Spleen (tissue), 11 donors: ENCODE measurements around the gene HINFP. TPM values are rescaled to one million over a fixed set of nuclear protein-coding genes. Genes with fewer than 3 reads are reported as not detected.

Experiments used
- DNase-seq: peaks from one replicate; pipeline ENCODE4 v3.0.0-alpha.2; 2020
- H3K27ac ChIP-seq, 8 donors: fragments of 200-600 bp; sonication (generic) in 7 of 8; 1 replicate in 4 of 8; 2 replicates in 4 of 8; pipeline versions ENCODE4 v1.5.0 to v1.8.0; 2016 to 2021; ENCODE audit warnings: inconsistent platforms in 4 of 8, mild to moderate bottlenecking in 4 of 8, moderate library complexity in 1 of 8
- H3K27me3 ChIP-seq, 7 donors: fragments of 200-600 bp; sonication (generic) in 6 of 7; replicated peaks in 1 of 7; 1 replicate in 4 of 7; 2 replicates in 3 of 7; pipeline versions ENCODE4 v1.5.0 to v1.8.0; 2016 to 2021; ENCODE audit warnings: inconsistent platforms in 3 of 7, mild to moderate bottlenecking in 1 of 7
- H3K36me3 ChIP-seq, 6 donors: fragments of 200-600 bp; sonication (generic) in 5 of 6; 1 replicate in 4 of 6; 2 replicates in 2 of 6; pipeline versions ENCODE4 v1.5.0 to v1.8.0; 2016 to 2021; ENCODE audit warnings: inconsistent platforms in 2 of 6
- H3K4me1 ChIP-seq, 6 donors: fragments of 200-600 bp; sonication (generic) in 5 of 6; 1 replicate in 3 of 6; 2 replicates in 3 of 6; pipeline versions ENCODE4 v1.5.0 to v1.8.0; 2016 to 2021; ENCODE audit warnings: inconsistent platforms in 3 of 6
- H3K4me3 ChIP-seq, 8 donors: fragments of 200-600 bp; sonication (generic) in 7 of 8; 1 replicate in 4 of 8; 2 replicates in 4 of 8; pipeline versions ENCODE4 v1.5.0 to v1.8.0; 2016 to 2021; ENCODE audit warnings: inconsistent platforms in 4 of 8, mild to moderate bottlenecking in 4 of 8, moderate library complexity in 2 of 8
- H3K9me3 ChIP-seq, 8 donors: fragments of 200-600 bp; sonication (generic) in 7 of 8; 1 replicate in 4 of 8; 2 replicates in 4 of 8; pipeline versions ENCODE4 v1.5.0 to v1.8.0; 2016 to 2021; ENCODE audit warnings: inconsistent platforms in 4 of 8
- CTCF ChIP-seq, 11 experiments: fragments of 200-600 bp in 7 of 11; fragments of 450-650 bp in 4 of 11; sonication (generic) in 4 of 11; IDR thresholded peaks in 8 of 11; conservative IDR thresholded peaks in 3 of 11; 1 replicate in 7 of 11; 2 replicates in 4 of 11; pipeline versions ENCODE4 v1.4.0 to v1.8.0; 2016 to 2021; ENCODE audit warnings: antibody characterized with exemption in 11 of 11, inconsistent platforms in 4 of 11, mild to moderate bottlenecking in 1 of 11
- POLR2A ChIP-seq, 3 donors: fragments of 450-650 bp; IDR thresholded peaks; one replicate each; pipeline ENCODE4 v1.5.1; 2017; ENCODE audit warnings: antibody characterized with exemption in 3 of 3, mild to moderate bottlenecking in 1 of 3
- POLR2AphosphoS5 ChIP-seq, 3 donors: sonication (generic); formaldehyde crosslinking; IDR thresholded peaks; one replicate each; pipeline ENCODE4 v1.5.1; 2017; ENCODE audit warnings: antibody characterized with exemption in 3 of 3
- WGBS, 5 donors: extraction: QIAGEN DNeasy Blood & Tissue Kit in 3 of 5; methylation state at CpG; one replicate each; pipeline versions ENCODE4 v1.1.5 to v1.1.7; 2013 to 2018; 5-methylcytosine and 5-hydroxymethylcytosine counted together
- intact Hi-C: fragments of 100-400 bp; cut with DNase I; formaldehyde crosslinking; loops from one replicate; pipeline ENCODE4 v1.15.0; 2023; ENCODE audit warnings: low total_unique reads
- polyA plus RNA-seq, 3 donors: library from polyadenylated mRNA; stranded (reverse); fragments of 200-250 nt; gene quantifications; one replicate each; pipeline ENCODE4 v1.2.1, GENCODE V29; 2013
- total RNA-seq, 7 donors: library from RNA; depleted of rRNA in 3 of 7; stranded (reverse); fragments of >200 nt in 3 of 7; fragmentation: NEBNext Ultra II Directional in 4 of 7; extraction: Animal tissue kit (Norgen Biotek cat#: 25700) in 4 of 7; gene quantifications; one replicate each; pipeline versions ENCODE4 v1.1.0 to v1.2.1, GENCODE V29; 2016 to 2021
- donor health status: healthy with polysubstance abuse.
- donor health status: DM: no; HTN: no; CAD: no; lungs with moderate emphysema.
- donor health status: DM: no; HTN: no; CAD: no.
- donor health status: Bipolar disorder and iron deficiency.
- donor health status: healthy.
- donor health status: DM: no; HTN: no; CAD: no.
- donor health status: DM: yes; HTN: yes; CAD: no.

The HINFP gene
- total and polyA plus RNA-seq, 10 donors = 12.8 to 40.7 (median 33.0) TPM

- H3K27ac ChIP-seq = peak overlapping the region in 2 of 8 donors; percentile 91 to 92
- TF ChIP-seq POLR2A (IDR thresholded peaks at IDR 0.05) = no peak
- TF ChIP-seq CTCF (IDR thresholded peaks at IDR 0.05 in 8 of 11, conservative IDR thresholded peaks at IDR 0.05 in 3 of 11) = no peak
- no peak for TF ChIP-seq POLR2AphosphoS5 (IDR thresholded peaks at IDR 0.05)
These were observed 17.6 kb upstream of the HINFP start for GRCh38 chr11:119103793-119104192.

GRCh38 chr11:119106564-119107537 is 14.5 kb upstream of the HINFP start, which contains the start of gene C2CD2L:
TSS of gene C2CD2L (plus strand) at chr11:119107344. CDS start at chr11:119107742, 398 bp downstream.
- peak; percentile 97 for DNase-seq
- Histone ChIP-seq H3K4me1 (peaks cover 26 to 76% (median 54%) of the 10 kb centered on the region in 6 donors), H3K27ac (peak within 1 kb of the TSS; percentile 66 to 94 (median 86)), H3K27me3 (no peaks in the 10 kb centered on the region), H3K36me3 (peaks cover 0 to 25% (median 11%) of the 10 kb centered on the region in 6 donors), H3K9me3 (no peaks in the 10 kb centered on the region), H3K4me3 (peak within 1 kb of the TSS; percentile 82 to 99 (median 96))
- 1 to 2% (median 2%) methylated on average over 9 to 49 of the region's 49 CpGs for WGBS, 5 donors
- TF ChIP-seq POLR2A (IDR thresholded peaks at IDR 0.05) (peak in 1 of 3 donors; percentile 31), POLR2AphosphoS5 (IDR thresholded peaks at IDR 0.05) (peak; percentile 70 to 88 (median 85)), CTCF (IDR thresholded peaks at IDR 0.05 in 8 of 11, conservative IDR thresholded peaks at IDR 0.05 in 3 of 11) (peak in 1 of 11 experiments; percentile 23)
- intact Hi-C loops = no loop called here

More at GRCh38 chr11:119103793-119104192, 17.6 kb upstream of the HINFP start:
- peak; percentile 12 for DNase-seq
- no peak overlapping the region for H3K4me3 ChIP-seq
- intact Hi-C loops = no loop called here
- H3K27me3 ChIP-seq = no peaks in the 10 kb centered on the region
- no peaks in the 10 kb centered on the region for H3K9me3 ChIP-seq
- WGBS, 5 donors = 60 to 69% (median 66%) methylated on average over 4 of the region's 4 CpGs
- peaks cover 33 to 74% (median 54%) of the 10 kb centered on the region in 6 donors for H3K4me1 ChIP-seq
- peaks cover 0 to 7% (median 0%) of the 10 kb centered on the region in 6 donors for H3K36me3 ChIP-seq

- DNase-seq = no peak
- peaks cover 26 to 70% (median 52%) of the 10 kb centered on the region in 6 donors for H3K4me1 ChIP-seq
- no peaks in the 10 kb centered on the region for H3K27me3 ChIP-seq
- WGBS, 5 donors = 0 to 1% (median 1%) methylated on average over 22 to 65 of the region's 65 CpGs
- no peaks in the 10 kb centered on the region for H3K9me3 ChIP-seq
- TF ChIP-seq POLR2AphosphoS5 (IDR thresholded peaks at IDR 0.05) = no peak
- no peak for TF ChIP-seq CTCF (IDR thresholded peaks at IDR 0.05 in 8 of 11, conservative IDR thresholded peaks at IDR 0.05 in 3 of 11)
- TF ChIP-seq POLR2A (IDR thresholded peaks at IDR 0.05) = no peak
- H3K27ac ChIP-seq = peak overlapping the region; percentile 66 to 94 (median 86)
- H3K36me3 ChIP-seq = peaks cover 0 to 33% (median 19%) of the 10 kb centered on the region in 6 donors
- H3K4me3 ChIP-seq = peak overlapping the region; percentile 82 to 99 (median 96)
- intact Hi-C loops = no loop called here
These were observed 13.7 kb upstream of the HINFP start for GRCh38 chr11:119107538-119108145.
